C4-2B (cell line): ENCODE measurements around the gene KSR2.

Experiments
- ZFX ChIP-seq: fragments of 450-650 bp; IDR thresholded peaks from 2 replicates; pipeline ENCODE4 v1.6.1; 2017
- TF ChIP-seq, protein P1 (sequence below): fragments of 450-650 bp; conservative IDR thresholded peaks from 2 replicates; pipeline ENCODE4 v1.5.1; 2017; ENCODE audit warnings: mild to moderate bottlenecking

GRCh38 chr12:117658226-117658625, 310.6 kb downstream of the KSR2 start:
- TF ChIP-seq, protein P1, sequence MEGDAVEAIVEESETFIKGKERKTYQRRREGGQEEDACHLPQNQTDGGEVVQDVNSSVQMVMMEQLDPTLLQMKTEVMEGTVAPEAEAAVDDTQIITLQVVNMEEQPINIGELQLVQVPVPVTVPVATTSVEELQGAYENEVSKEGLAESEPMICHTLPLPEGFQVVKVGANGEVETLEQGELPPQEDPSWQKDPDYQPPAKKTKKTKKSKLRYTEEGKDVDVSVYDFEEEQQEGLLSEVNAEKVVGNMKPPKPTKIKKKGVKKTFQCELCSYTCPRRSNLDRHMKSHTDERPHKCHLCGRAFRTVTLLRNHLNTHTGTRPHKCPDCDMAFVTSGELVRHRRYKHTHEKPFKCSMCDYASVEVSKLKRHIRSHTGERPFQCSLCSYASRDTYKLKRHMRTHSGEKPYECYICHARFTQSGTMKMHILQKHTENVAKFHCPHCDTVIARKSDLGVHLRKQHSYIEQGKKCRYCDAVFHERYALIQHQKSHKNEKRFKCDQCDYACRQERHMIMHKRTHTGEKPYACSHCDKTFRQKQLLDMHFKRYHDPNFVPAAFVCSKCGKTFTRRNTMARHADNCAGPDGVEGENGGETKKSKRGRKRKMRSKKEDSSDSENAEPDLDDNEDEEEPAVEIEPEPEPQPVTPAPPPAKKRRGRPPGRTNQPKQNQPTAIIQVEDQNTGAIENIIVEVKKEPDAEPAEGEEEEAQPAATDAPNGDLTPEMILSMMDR, result no peak
- TF ChIP-seq ZFX, result no peak
